Sigmoid colon (tissue), 7 donors: ENCODE results near the gene FGF22. TPM values are rescaled to one million over a fixed set of nuclear protein-coding genes. Genes with fewer than 3 reads are reported as not detected.

Source experiments
- DNase-seq: peaks from one replicate; pipeline ENCODE4 v3.0.0-alpha.2; 2019
- H3K27ac ChIP-seq, 4 donors: fragments of 200-600 bp; sonication (generic); one replicate each; pipeline ENCODE4 v1.5.1; 2016 to 2019; ENCODE audit warnings: mild to moderate bottlenecking in 1 of 4
- H3K27me3 ChIP-seq, 3 donors: fragments of 200-600 bp; sonication (generic); one replicate each; pipeline ENCODE4 v1.5.1; 2019; ENCODE audit warnings: mild to moderate bottlenecking in 1 of 3
- H3K36me3 ChIP-seq, 4 donors: fragments of 200-600 bp; sonication (generic); one replicate each; pipeline ENCODE4 v1.5.1; 2016 to 2019
- H3K4me1 ChIP-seq, 4 donors: fragments of 200-600 bp; sonication (generic); one replicate each; pipeline ENCODE4 v1.5.1; 2017 to 2019
- H3K4me3 ChIP-seq, 4 donors: fragments of 200-600 bp; sonication (generic); one replicate each; pipeline ENCODE4 v1.5.1; 2017 to 2019; ENCODE audit warnings: mild to moderate bottlenecking in 2 of 4, moderate library complexity in 1 of 4
- H3K9me3 ChIP-seq, 4 donors: fragments of 200-600 bp in 3 of 4; sonication (generic) in 3 of 4; one replicate each; pipeline versions ENCODE4 v1.5.1 to v1.6.1; 2013 to 2019
- CTCF ChIP-seq, 4 experiments: fragments of 450-650 bp in 3 of 4; fragments of 200-600 bp in 1 of 4; IDR thresholded peaks; one replicate each; pipeline ENCODE4 v1.5.1; 2016 to 2019; ENCODE audit warnings: antibody characterized with exemption in 4 of 4, mild to moderate bottlenecking in 3 of 4, moderate library complexity in 2 of 4
- EP300 ChIP-seq, 4 donors: sonication (generic); formaldehyde crosslinking; IDR thresholded peaks; one replicate each; pipeline ENCODE4 v1.6.1; 2017; ENCODE audit warnings: antibody characterized with exemption in 4 of 4
- POLR2A ChIP-seq, 2 donors: fragments of 450-650 bp; IDR thresholded peaks; one replicate each; pipeline ENCODE4 v1.6.1; 2016; ENCODE audit warnings: antibody characterized with exemption in 2 of 2, mild to moderate bottlenecking in 2 of 2, moderate library complexity in 2 of 2
- POLR2AphosphoS5 ChIP-seq, 4 donors: sonication (generic); formaldehyde crosslinking; IDR thresholded peaks; one replicate each; pipeline ENCODE4 v1.6.1; 2017; ENCODE audit warnings: antibody characterized with exemption in 4 of 4
- WGBS, 2 donors: extraction: QIAGEN DNeasy Blood & Tissue Kit; methylation state at CpG; one replicate each; pipeline ENCODE4 v1.1.7; 2013; 5-methylcytosine and 5-hydroxymethylcytosine counted together
- intact Hi-C: fragments of 100-400 bp; cut with DNase I; formaldehyde crosslinking; loops from one replicate; pipeline ENCODE4 v1.15.1; 2023
- polyA plus RNA-seq, 3 donors: library from polyadenylated mRNA; stranded (reverse); fragments of 200-250 nt; gene quantifications; one replicate each; pipeline ENCODE4 v1.2.3, GENCODE V29; 2013
- total RNA-seq, 4 donors: library from RNA; depleted of rRNA; stranded (reverse); fragments of >200 nt; gene quantifications; one replicate each; pipeline ENCODE4 v1.1.0, GENCODE V29; 2016
- donor health status: healthy with polysubstance abuse.
- donor health status: Bipolar disorder and iron deficiency.
- donor health status: healthy.

The FGF22 gene
- total and polyA plus RNA-seq, 7 donors = 0.20 to 1.7 (median 0.99) TPM; not detected in 4

GRCh38 chr19:595326-596262 is 44.1 kb upstream of the FGF22 start:
- Histone ChIP-seq H3K9me3 (no peaks in the 10 kb centered on the region), H3K27me3 (peaks cover 15 to 34% (median 18%) of the 10 kb centered on the region in 3 donors), H3K27ac (no peak overlapping the region), H3K4me1 (peaks cover 0 to 7% (median 3%) of the 10 kb centered on the region in 4 donors), H3K4me3 (no peak overlapping the region), H3K36me3 (no peaks in the 10 kb centered on the region)
- WGBS, 2 donors = 69 to 75% methylated on average over 42 of the region's 42 CpGs
- TF ChIP-seq EP300 (IDR thresholded peaks at IDR 0.05) = no peak
- no peak for TF ChIP-seq CTCF (IDR thresholded peaks at IDR 0.05)
- TF ChIP-seq POLR2A (IDR thresholded peaks at IDR 0.05) = no peak
- TF ChIP-seq POLR2AphosphoS5 (IDR thresholded peaks at IDR 0.05) = no peak
- intact Hi-C loops = no loop called here
- DNase-seq = no peak

- Histone ChIP-seq H3K4me3 (no peak overlapping the region), H3K27me3 (peaks cover 8 to 27% (median 11%) of the 10 kb centered on the region in 3 donors), H3K9me3 (no peaks in the 10 kb centered on the region), H3K4me1 (peaks cover 0 to under 1% (median 0%) of the 10 kb centered on the region in 4 donors), H3K27ac (no peak overlapping the region), H3K36me3 (no peaks in the 10 kb centered on the region)
- intact Hi-C loops = no loop called here
- 82 to 89% methylated on average over 16 of the region's 16 CpGs for WGBS, 2 donors
- no peak for DNase-seq
- no peak for TF ChIP-seq POLR2AphosphoS5 (IDR thresholded peaks at IDR 0.05)
- TF ChIP-seq CTCF (IDR thresholded peaks at IDR 0.05) = no peak
- TF ChIP-seq EP300 (IDR thresholded peaks at IDR 0.05) = no peak
- TF ChIP-seq POLR2A (IDR thresholded peaks at IDR 0.05) = no peak
These were observed 43.4 kb upstream of the FGF22 start for GRCh38 chr19:596263-596655.

GRCh38 chr19:597406-598315 is 42.0 kb upstream of the FGF22 start:
- H3K4me1 ChIP-seq = no peaks in the 10 kb centered on the region
- no peak overlapping the region for H3K4me3 ChIP-seq
- no peaks in the 10 kb centered on the region for H3K9me3 ChIP-seq
- no peak overlapping the region for H3K27ac ChIP-seq
- 65 to 76% methylated on average over 18 of the region's 18 CpGs for WGBS, 2 donors
- TF ChIP-seq EP300 (IDR thresholded peaks at IDR 0.05) (no peak), CTCF (IDR thresholded peaks at IDR 0.05) (no peak), POLR2A (IDR thresholded peaks at IDR 0.05) (no peak), POLR2AphosphoS5 (IDR thresholded peaks at IDR 0.05) (no peak)
- peaks cover 0 to 13% (median 0%) of the 10 kb centered on the region in 3 donors for H3K27me3 ChIP-seq
- no peaks in the 10 kb centered on the region for H3K36me3 ChIP-seq
- no peak for DNase-seq
- intact Hi-C loops = no loop called here

GRCh38 chr19:601310-601709 is 38.4 kb upstream of the FGF22 start:
- H3K4me3 ChIP-seq = no peak overlapping the region
- no peaks in the 10 kb centered on the region for H3K9me3 ChIP-seq
- 91% methylated on average over 28 of the region's 28 CpGs for WGBS, 2 donors
- intact Hi-C loops = no loop called here
- DNase-seq = no peak
- no peaks in the 10 kb centered on the region for H3K36me3 ChIP-seq
- no peaks in the 10 kb centered on the region for H3K27me3 ChIP-seq
- H3K4me1 ChIP-seq = no peaks in the 10 kb centered on the region
- TF ChIP-seq POLR2AphosphoS5 (IDR thresholded peaks at IDR 0.05) (no peak), EP300 (IDR thresholded peaks at IDR 0.05) (no peak), POLR2A (IDR thresholded peaks at IDR 0.05) (no peak)
- H3K27ac ChIP-seq = no peak overlapping the region

- Histone ChIP-seq H3K27me3 (no peaks in the 10 kb centered on the region), H3K27ac (no peak overlapping the region), H3K36me3 (no peaks in the 10 kb centered on the region), H3K4me1 (no peaks in the 10 kb centered on the region), H3K4me3 (no peak overlapping the region), H3K9me3 (no peaks in the 10 kb centered on the region)
- intact Hi-C loops = no loop called here
- TF ChIP-seq CTCF (IDR thresholded peaks at IDR 0.05) (no peak), POLR2A (IDR thresholded peaks at IDR 0.05) (no peak), EP300 (IDR thresholded peaks at IDR 0.05) (no peak), POLR2AphosphoS5 (IDR thresholded peaks at IDR 0.05) (no peak)
- 61 to 83% methylated on average over 25 of the region's 25 CpGs for WGBS, 2 donors
- DNase-seq = no peak
These were observed 37.9 kb upstream of the FGF22 start for GRCh38 chr19:601790-602189.
